ENCODE measurements around the gene DMTF1. TPM values are rescaled to one million over a fixed set of nuclear protein-coding genes. Genes with fewer than 3 reads are reported as not detected.

DMTF1 gene
- total and polyA plus RNA-seq, 10 of the 15 experiments (the other 5 are each of a cell fraction or from before 2014, with no cell fraction given) = 24.3 to 191 (median 72.0) TPM

- no peak overlapping the region for H3K9ac ChIP-seq (ENCODE audit: control insufficient read depth, insufficient read depth, low read length)
- DNase-seq (ENCODE audit: low read depth, low spot score) (no peak), ATAC-seq (no peak), FAIRE-seq (no peak)
- H3K9me3 ChIP-seq (replicated peaks; ENCODE audit: control insufficient read depth, insufficient read depth, low read length) = peaks cover 33% of the 10 kb centered on the region
- ChIA-PET SMC1A (ENCODE audit: uncharacterized antibody, unreplicated experiment) (interaction anchor here (0.8 kb wide), 1 partner anchor 51 kb away, joined by 3 read pairs; no protein-coding TSS in a partner anchor), RAD21 (ENCODE audit: unreplicated experiment) (no interaction called here), CTCF (no interaction called here), POLR2A (interaction anchor here (1.5 kb wide), 1 partner anchor 10 kb away, joined by 3 read pairs; no protein-coding TSS in a partner anchor)
- intact Hi-C loops (cut with micrococcal nuclease; ENCODE audit: unreplicated experiment) (no loop called here), in situ Hi-C loops (cut with MboI) (no loop called here)
- WGBS (ENCODE audit: insufficient coverage, insufficient replicate concordance, low lambda C conversion rate, missing lambda C conversion rate) = 83% methylated on average over 12 of the region's 18 CpGs
- peaks cover 28% of the 10 kb centered on the region for H3K4me1 ChIP-seq (ENCODE audit: control insufficient read depth, insufficient read depth, low read length)
- no peak overlapping the region for H3K4me3 ChIP-seq
- H3K27ac ChIP-seq (ENCODE audit: control insufficient read depth, insufficient read depth) = no peak overlapping the region
- peaks cover 7 to 26% of the 10 kb centered on the region in 2 experiments for H3K36me3 ChIP-seq (ENCODE audit: control insufficient read depth in 2 of 2, insufficient read depth in 2 of 2, low read length in 1 of 2)
- no peak for TF ChIP-seq SP1 (IDR thresholded peaks at IDR 0.05; ENCODE audit: low read depth, low read length)
- TF ChIP-seq ATF3 (IDR thresholded peaks at IDR 0.05; ENCODE audit: borderline replicate concordance, extremely low read depth, low read depth, low read length) = no peak
- peak; percentile 5 for TF ChIP-seq PBX3 (IDR thresholded peaks at IDR 0.05; ENCODE audit: insufficient replicate concordance, low read depth, low read length)
- peak; percentile 59 for TF ChIP-seq BCL3 (IDR thresholded peaks at IDR 0.05; ENCODE audit: borderline replicate concordance, insufficient read depth, low read depth, low read length, poor library complexity, severe bottlenecking)
- TF ChIP-seq CBX3 (IDR thresholded peaks at IDR 0.05; ENCODE audit: borderline replicate concordance, low read depth) = no peak
- TF ChIP-seq CTCF (IDR thresholded peaks at IDR 0.05 in 2 of 3, conservative IDR thresholded peaks at IDR 0.05 in 1 of 3; ENCODE audit: control insufficient read depth in 2 of 3, extremely low read depth in 1 of 3, insufficient read depth in 1 of 3, low read depth in 3 of 3, low read length in 3 of 3) = no peak
- no peak for TF ChIP-seq POLR2AphosphoS2 (IDR thresholded peaks at IDR 0.05; ENCODE audit: low read depth, low read length)
- TF ChIP-seq GABPA (IDR thresholded peaks at IDR 0.05; ENCODE audit: low read depth) = no peak
- H3K27me3 ChIP-seq (replicated peaks in 1 of 2; ENCODE audit: control insufficient read depth in 2 of 2, insufficient read depth in 2 of 2, low read length in 1 of 2) = no peaks in the 10 kb centered on the region
- H2AFZ ChIP-seq (ENCODE audit: control insufficient read depth, low read depth, low read length) = no peak overlapping the region
- no TSS peak for BruUV-seq (replicated peaks)
- peaks cover 6% of the 10 kb centered on the region for H4K20me1 ChIP-seq (ENCODE audit: control insufficient read depth, insufficient read depth)
- H3K79me2 ChIP-seq (ENCODE audit: control insufficient read depth, insufficient read depth, low read length) = peaks cover 94% of the 10 kb centered on the region
- H3K4me2 ChIP-seq (ENCODE audit: control insufficient read depth, insufficient read depth) = no peak overlapping the region
These were observed 57.2 kb downstream of the DMTF1 start for GRCh38 chr7:87209295-87209924.

Data from GM12878 (cell line).